Measurements from ENCODE around the gene USP13. TPM values are rescaled to one million over a fixed set of nuclear protein-coding genes. Genes with fewer than 3 reads are reported as not detected.

The USP13 gene
- total RNA-seq, 2 donors from 2014 or later = 75.9 to 89.7 TPM

- no peak for TF ChIP-seq CTCF (IDR thresholded peaks at IDR 0.05)
- Histone ChIP-seq H3K9me3 (no peaks in the 10 kb centered on the region), H3K4me3 (no peak overlapping the region), H3K27me3 (no peaks in the 10 kb centered on the region), H3K27ac (peak overlapping the region; percentile 16 to 67), H3K36me3 (peaks cover 31% of the 10 kb centered on the region), H3K4me1 (peaks cover 0 to 15% of the 10 kb centered on the region in 2 donors)
- no peak for DNase-seq (ENCODE audit: low spot score)
Observed at GRCh38 chr3:179726075-179726699, 73.3 kb downstream of the USP13 start.

- no peak for DNase-seq (ENCODE audit: low spot score)
- Histone ChIP-seq H3K36me3 (peaks cover 22% of the 10 kb centered on the region), H3K27ac (no peak overlapping the region), H3K9me3 (no peaks in the 10 kb centered on the region), H3K4me1 (peaks cover 0 to 28% of the 10 kb centered on the region in 2 donors), H3K27me3 (no peaks in the 10 kb centered on the region), H3K4me3 (no peak overlapping the region)
- no peak for TF ChIP-seq CTCF (IDR thresholded peaks at IDR 0.05)
Observed at GRCh38 chr3:179729086-179729485, 76.2 kb downstream of the USP13 start.

- H3K36me3 ChIP-seq = peaks cover 22% of the 10 kb centered on the region
- H3K27ac ChIP-seq = no peak overlapping the region
- H3K27me3 ChIP-seq = no peaks in the 10 kb centered on the region
- DNase-seq (ENCODE audit: low spot score) = no peak
- TF ChIP-seq CTCF (IDR thresholded peaks at IDR 0.05) = no peak
- H3K9me3 ChIP-seq = no peaks in the 10 kb centered on the region
- H3K4me1 ChIP-seq = peaks cover 0 to 32% of the 10 kb centered on the region in 2 donors
- no peak overlapping the region for H3K4me3 ChIP-seq
Observed at GRCh38 chr3:179729981-179730380, 77.1 kb downstream of the USP13 start.

- no peaks in the 10 kb centered on the region for H3K9me3 ChIP-seq
- H3K36me3 ChIP-seq = peaks cover 22% of the 10 kb centered on the region
- no peak overlapping the region for H3K4me3 ChIP-seq
- no peak overlapping the region for H3K27ac ChIP-seq
- no peaks in the 10 kb centered on the region for H3K27me3 ChIP-seq
- H3K4me1 ChIP-seq = peaks cover 0 to 31% of the 10 kb centered on the region in 2 donors
- no peak for TF ChIP-seq CTCF (IDR thresholded peaks at IDR 0.05)
- DNase-seq (ENCODE audit: low spot score) = no peak
Observed at GRCh38 chr3:179730506-179730905, 77.7 kb downstream of the USP13 start.

- Histone ChIP-seq H3K27me3 (no peaks in the 10 kb centered on the region), H3K4me3 (no peak overlapping the region), H3K36me3 (peaks cover 22% of the 10 kb centered on the region), H3K27ac (peak overlapping the region in 1 of 2 donors; percentile 72), H3K4me1 (peaks cover 0 to 28% of the 10 kb centered on the region in 2 donors), H3K9me3 (no peaks in the 10 kb centered on the region)
- no peak for DNase-seq (ENCODE audit: low spot score)
- TF ChIP-seq CTCF (IDR thresholded peaks at IDR 0.05) = no peak
Observed at GRCh38 chr3:179731544-179731943, 78.7 kb downstream of the USP13 start.
